OCI-LY7 (cell line): ENCODE results near the gene SMG9. TPM values are rescaled to one million over a fixed set of nuclear protein-coding genes. Genes with fewer than 3 reads are reported as not detected.

Experiments used
- BruUV-seq: library from RNA; stranded (reverse); fragments of 400-500 nt; replicated peaks from 2 replicates; lab custom pipeline; 2021; lab: Mats Ljungman, UMichigan
- CTCF ChIA-PET: fragments of 300-600 bp; sonication (Branson Sonifier 250); formaldehyde crosslinking; loops from one replicate; lab custom pipeline; 2022; ENCODE audit warnings: antibody characterized with exemption; ENCODE audit not compliant: unreplicated experiment; lab: Charles Lee
- POLR2A ChIA-PET: fragments of 300-600 bp; sonication (Branson Sonifier 250); formaldehyde crosslinking; loops from one replicate; lab custom pipeline; 2022; ENCODE audit warnings: antibody characterized with exemption; lab: Charles Lee
- DNase-seq: peaks from one replicate; pipeline ENCODE4 v3.0.0-alpha.2; 2015; ENCODE audit warnings: low spot score
- H2AFZ ChIP-seq: fragments of 200-600 bp; sonication (generic), shearing (Covaris generic); 2 replicates; pipeline ENCODE4 v1.6.1; 2014; ENCODE audit warnings: mild to moderate bottlenecking, antibody characterized with exemption, low read length, moderate library complexity
- H3K27ac ChIP-seq: fragments of 200-600 bp; sonication (generic); 2 replicates; pipeline ENCODE4 v1.5.1; 2014; ENCODE audit warnings: mixed run types, low read depth, mild to moderate bottlenecking, moderate library complexity, low read length, inconsistent platforms; ENCODE audit not compliant: poor library complexity, severe bottlenecking
- H3K36me3 ChIP-seq: fragments of 200-600 bp; sonication (generic); 2 replicates; pipeline ENCODE4 v1.6.1; 2014; ENCODE audit warnings: mild to moderate bottlenecking, antibody characterized with exemption, low read length, moderate library complexity, mixed read lengths; ENCODE audit not compliant: insufficient read depth
- H3K4me1 ChIP-seq: fragments of 200-600 bp; sonication (generic); 2 replicates; pipeline ENCODE4 v1.5.1; 2014; ENCODE audit warnings: mild to moderate bottlenecking, low read length; ENCODE audit not compliant: insufficient read depth, poor library complexity, severe bottlenecking
- H3K4me2 ChIP-seq: fragments of 200-600 bp; sonication (generic); 2 replicates; pipeline ENCODE4 v1.6.1; 2014; ENCODE audit warnings: mild to moderate bottlenecking, low read length
- H3K4me3 ChIP-seq: fragments of 200-600 bp; sonication (generic); 2 replicates; pipeline ENCODE4 v1.5.1; 2014; ENCODE audit warnings: mild to moderate bottlenecking, low read depth, low read length; ENCODE audit not compliant: poor library complexity, severe bottlenecking
- H3K79me2 ChIP-seq: fragments of 200-600 bp; sonication (generic); 2 replicates; pipeline ENCODE4 v1.6.1; 2016; ENCODE audit warnings: low read depth, mild to moderate bottlenecking, low read length, moderate library complexity, mixed read lengths; ENCODE audit not compliant: insufficient read depth
- H3K9me2 ChIP-seq: fragments of 200-600 bp; sonication (generic); 2 replicates; pipeline ENCODE4 v1.6.1; 2016; ENCODE audit warnings: mild to moderate bottlenecking, low read length, mixed read lengths; ENCODE audit not compliant: insufficient read depth
- H3K9me3 ChIP-seq: fragments of 200-600 bp; sonication (generic); 2 replicates; pipeline ENCODE4 v1.6.1; 2014; ENCODE audit warnings: mild to moderate bottlenecking, mixed run types, low read length, mixed read lengths
- H4K20me1 ChIP-seq: fragments of 200-600 bp; sonication (generic); 2 replicates; pipeline ENCODE4 v1.6.1; 2014; ENCODE audit warnings: mild to moderate bottlenecking, antibody characterized with exemption, low read length, moderate library complexity, mixed read lengths; ENCODE audit not compliant: insufficient read depth
- EZH2phosphoT487 ChIP-seq: fragments of 200-600 bp; sonication (generic); IDR thresholded peaks from 2 replicates; pipeline ENCODE4 v1.6.1; 2018; ENCODE audit warnings: low read depth, borderline replicate concordance, mild to moderate bottlenecking, mixed run types, antibody characterized with exemption, low read length, moderate library complexity, mixed read lengths
- intact Hi-C: fragments of 100-400 bp; cut with micrococcal nuclease; formaldehyde crosslinking; loops from one replicate; pipeline ENCODE4 v1.10.0; 2022; ENCODE audit not compliant: unreplicated experiment
- total RNA-seq, 2 experiments: library from RNA; depleted of rRNA in 1 of 2; stranded (reverse); fragments of >200 nt in 1 of 2; shearing (Covaris generic) in 1 of 2; gene quantifications; 2 replicates each; pipeline ENCODE4 v1.2.3, GENCODE V29; 2014 to 2022
- TF ChIP-seq, protein P1 (sequence below): fragments of 200-600 bp; sonication (generic); conservative IDR thresholded peaks from 2 replicates; pipeline ENCODE4 v1.5.1; 2014; ENCODE audit warnings: mild to moderate bottlenecking, antibody characterized with exemption, low read length, moderate library complexity, mixed read lengths

Gene SMG9
- total RNA-seq, 2 experiments from 2014 or later: 65.6 to 75.5 TPM

DNA sequence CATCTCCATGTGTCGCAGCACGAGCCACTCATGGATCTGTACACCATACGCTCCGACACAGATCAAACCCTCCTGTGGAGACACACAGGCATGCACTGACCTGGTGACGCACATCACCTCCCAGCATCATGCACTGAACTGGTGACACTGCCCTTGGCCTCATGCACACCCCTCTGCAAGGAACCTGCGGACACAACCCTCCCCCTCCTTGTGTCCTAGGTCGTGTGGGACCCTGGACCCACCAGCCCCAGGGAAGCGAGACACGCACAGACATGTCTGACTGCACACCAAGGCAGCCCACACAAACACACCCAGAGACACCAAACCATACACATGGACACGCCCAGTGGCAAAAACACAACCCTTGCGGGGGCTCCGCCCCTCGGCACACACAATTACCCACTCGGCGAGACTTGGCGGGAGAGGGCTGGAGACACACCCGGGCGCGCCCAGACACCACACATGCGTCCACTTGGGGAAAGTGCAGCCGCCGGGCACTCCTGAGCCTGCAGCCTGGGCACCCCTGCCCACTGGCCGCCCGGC is 28.0 kb upstream of the SMG9 start:
- no TSS peak for BruUV-seq
- DNase-seq: peak; percentile 32
- Histone ChIP-seq H3K4me2 (peak overlapping the region; percentile 91), H3K27ac (peak overlapping the region; percentile 91), H4K20me1 (no peaks in the 10 kb centered on the region), H3K9me2 (no peaks in the 10 kb centered on the region), H3K4me3 (no peak overlapping the region), H2AFZ (peak overlapping the region; percentile 0; the same call in 1 of the 2 replicates), H3K4me1 (peaks cover 68% of the 10 kb centered on the region), H3K36me3 (no peaks in the 10 kb centered on the region), H3K79me2 (peaks cover 21% of the 10 kb centered on the region), H3K9me3 (no peaks in the 10 kb centered on the region)
- TF ChIP-seq, protein P1, sequence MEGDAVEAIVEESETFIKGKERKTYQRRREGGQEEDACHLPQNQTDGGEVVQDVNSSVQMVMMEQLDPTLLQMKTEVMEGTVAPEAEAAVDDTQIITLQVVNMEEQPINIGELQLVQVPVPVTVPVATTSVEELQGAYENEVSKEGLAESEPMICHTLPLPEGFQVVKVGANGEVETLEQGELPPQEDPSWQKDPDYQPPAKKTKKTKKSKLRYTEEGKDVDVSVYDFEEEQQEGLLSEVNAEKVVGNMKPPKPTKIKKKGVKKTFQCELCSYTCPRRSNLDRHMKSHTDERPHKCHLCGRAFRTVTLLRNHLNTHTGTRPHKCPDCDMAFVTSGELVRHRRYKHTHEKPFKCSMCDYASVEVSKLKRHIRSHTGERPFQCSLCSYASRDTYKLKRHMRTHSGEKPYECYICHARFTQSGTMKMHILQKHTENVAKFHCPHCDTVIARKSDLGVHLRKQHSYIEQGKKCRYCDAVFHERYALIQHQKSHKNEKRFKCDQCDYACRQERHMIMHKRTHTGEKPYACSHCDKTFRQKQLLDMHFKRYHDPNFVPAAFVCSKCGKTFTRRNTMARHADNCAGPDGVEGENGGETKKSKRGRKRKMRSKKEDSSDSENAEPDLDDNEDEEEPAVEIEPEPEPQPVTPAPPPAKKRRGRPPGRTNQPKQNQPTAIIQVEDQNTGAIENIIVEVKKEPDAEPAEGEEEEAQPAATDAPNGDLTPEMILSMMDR: no peak
- no peak for TF ChIP-seq EZH2phosphoT487
- ChIA-PET POLR2A (no interaction called here), CTCF (no interaction called here)
- intact Hi-C loops: no loop called here

DNA sequence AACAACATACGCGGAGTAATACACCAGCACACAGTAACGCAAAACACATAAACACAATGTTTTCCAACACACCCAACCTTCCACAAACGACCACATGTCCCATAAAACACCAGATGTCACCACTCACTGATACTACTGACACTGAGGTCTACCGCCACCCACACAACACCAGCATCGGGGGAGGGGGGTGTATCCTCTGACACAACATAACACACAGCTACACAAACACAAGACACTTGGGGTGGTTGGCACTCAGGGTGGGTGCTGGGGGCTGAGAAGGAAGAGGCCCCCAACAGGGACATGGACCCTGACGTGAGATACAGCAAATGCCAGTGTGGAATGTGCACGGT is 27.5 kb upstream of the SMG9 start:
- Histone ChIP-seq H4K20me1 (no peaks in the 10 kb centered on the region), H3K9me3 (no peaks in the 10 kb centered on the region), H3K36me3 (no peaks in the 10 kb centered on the region), H3K4me2 (peak overlapping the region; percentile 91), H3K27ac (peak overlapping the region; percentile 91), H3K4me3 (no peak overlapping the region), H3K4me1 (peaks cover 73% of the 10 kb centered on the region), H3K9me2 (no peaks in the 10 kb centered on the region), H3K79me2 (peaks cover 21% of the 10 kb centered on the region), H2AFZ (peak overlapping the region; percentile 0; the same call in 1 of the 2 replicates)
- intact Hi-C loops: no loop called here
- TF ChIP-seq EZH2phosphoT487: no peak
- TF ChIP-seq, protein P1: no peak
- BruUV-seq: no TSS peak
- POLR2A ChIA-PET: no interaction called here
- no peak for DNase-seq
- CTCF ChIA-PET: no interaction called here

DNA sequence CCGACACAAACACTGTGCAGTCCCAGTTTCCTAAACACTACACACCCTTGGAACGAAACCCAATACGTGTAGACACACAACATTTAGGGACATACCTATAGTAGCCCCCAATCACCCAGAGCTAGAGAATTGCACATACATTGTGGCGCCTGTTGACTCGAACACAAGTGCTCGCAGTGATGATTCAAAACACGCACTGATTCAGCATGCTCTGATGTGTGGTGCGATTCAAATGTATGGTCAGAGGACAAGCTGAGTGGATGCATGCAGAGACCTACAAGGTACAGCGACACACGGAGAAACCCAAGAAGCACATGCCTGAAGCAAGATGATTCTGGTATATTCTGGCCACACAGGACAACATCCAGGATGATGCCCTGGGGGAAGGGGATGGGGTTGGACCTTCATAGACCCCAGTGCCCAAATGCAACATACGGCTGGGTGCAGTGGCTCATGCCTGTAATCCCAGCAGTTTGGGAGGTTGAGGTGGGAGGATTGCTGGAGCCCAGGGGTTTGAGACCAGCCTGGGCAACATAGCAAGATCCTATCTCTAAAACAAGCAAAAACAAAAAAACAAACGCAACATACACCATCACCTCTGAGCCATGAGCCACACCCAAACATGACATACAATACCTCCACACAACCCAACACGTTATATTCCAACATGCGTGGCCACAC is 27.0 kb upstream of the SMG9 start:
- Histone ChIP-seq H3K4me3 (peak overlapping the region; percentile 78), H4K20me1 (no peaks in the 10 kb centered on the region), H2AFZ (peak overlapping the region; percentile 40; the same call in 1 of the 2 replicates), H3K36me3 (no peaks in the 10 kb centered on the region), H3K27ac (peak overlapping the region; percentile 91), H3K9me3 (no peaks in the 10 kb centered on the region), H3K4me2 (peak overlapping the region; percentile 91), H3K9me2 (no peaks in the 10 kb centered on the region), H3K79me2 (peaks cover 27% of the 10 kb centered on the region), H3K4me1 (peaks cover 78% of the 10 kb centered on the region)
- intact Hi-C loops: no loop called here
- DNase-seq: peak; percentile 27
- no TSS peak for BruUV-seq
- no peak for TF ChIP-seq EZH2phosphoT487
- TF ChIP-seq, protein P1: no peak
- POLR2A ChIA-PET: interaction anchor here (4.2 to 6.7 kb wide), 2 partner anchors 17 to 27 kb away, joined by 27 to 49 read pairs; partner anchors contain the start of gene SMG9
- CTCF ChIA-PET: no interaction called here
